ENCODE results near the gene DNASE1L2. TPM values are rescaled to one million over a fixed set of nuclear protein-coding genes. Genes with fewer than 3 reads are reported as not detected.
A peak's percentile ranks its signal among the peaks of the same experiment; 100 is the strongest.

The DNASE1L2 gene
- total and polyA plus RNA-seq, 2 of the 8 experiments (the other 6 are each of a cell fraction or from before 2014, with no cell fraction given) = 0.35 to 0.97 TPM

GRCh38 chr16:2223221-2223941 lies 12.9 kb upstream of the DNASE1L2 start, which contains the start of gene E4F1 (continued):
- TF ChIP-seq, protein P1, sequence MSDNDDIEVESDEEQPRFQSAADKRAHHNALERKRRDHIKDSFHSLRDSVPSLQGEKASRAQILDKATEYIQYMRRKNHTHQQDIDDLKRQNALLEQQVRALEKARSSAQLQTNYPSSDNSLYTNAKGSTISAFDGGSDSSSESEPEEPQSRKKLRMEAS (IDR thresholded peaks at IDR 0.05) = peak; percentile 67
- TF ChIP-seq EGR1 (IDR thresholded peaks at IDR 0.05; ENCODE audit: borderline replicate concordance, low read depth, low read length) (no peak), GABPA (IDR thresholded peaks at IDR 0.05; ENCODE audit: borderline replicate concordance, insufficient read depth, low read length) (peak; percentile 40; the same call in 1 of the 2 replicates), SIN3A (conservative IDR thresholded peaks at IDR 0.05 in 1 of 2, IDR thresholded peaks at IDR 0.05 in 1 of 2; ENCODE audit: low read depth in 1 of 2, low read length in 2 of 2) (peak; percentile 77 to 88; a peak in 1 of 4 replicates)
- TF ChIP-seq, protein P2, sequence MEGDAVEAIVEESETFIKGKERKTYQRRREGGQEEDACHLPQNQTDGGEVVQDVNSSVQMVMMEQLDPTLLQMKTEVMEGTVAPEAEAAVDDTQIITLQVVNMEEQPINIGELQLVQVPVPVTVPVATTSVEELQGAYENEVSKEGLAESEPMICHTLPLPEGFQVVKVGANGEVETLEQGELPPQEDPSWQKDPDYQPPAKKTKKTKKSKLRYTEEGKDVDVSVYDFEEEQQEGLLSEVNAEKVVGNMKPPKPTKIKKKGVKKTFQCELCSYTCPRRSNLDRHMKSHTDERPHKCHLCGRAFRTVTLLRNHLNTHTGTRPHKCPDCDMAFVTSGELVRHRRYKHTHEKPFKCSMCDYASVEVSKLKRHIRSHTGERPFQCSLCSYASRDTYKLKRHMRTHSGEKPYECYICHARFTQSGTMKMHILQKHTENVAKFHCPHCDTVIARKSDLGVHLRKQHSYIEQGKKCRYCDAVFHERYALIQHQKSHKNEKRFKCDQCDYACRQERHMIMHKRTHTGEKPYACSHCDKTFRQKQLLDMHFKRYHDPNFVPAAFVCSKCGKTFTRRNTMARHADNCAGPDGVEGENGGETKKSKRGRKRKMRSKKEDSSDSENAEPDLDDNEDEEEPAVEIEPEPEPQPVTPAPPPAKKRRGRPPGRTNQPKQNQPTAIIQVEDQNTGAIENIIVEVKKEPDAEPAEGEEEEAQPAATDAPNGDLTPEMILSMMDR (IDR thresholded peaks at IDR 0.05; ENCODE audit: control extremely low read depth in 1 of 3, insufficient read depth in 1 of 3, low read depth in 1 of 3, low read length in 3 of 3) = peak in 1 of 3 experiments; percentile 14; a peak in 1 of 4 replicates

Data from H1 (cell line).